Activated CD4-positive, alpha-beta memory T cell treated with anti-CD3 and anti-CD28 coated beads for 36 hours (primary cell): ENCODE data around the gene MCRS1. TPM values are rescaled to one million over a fixed set of nuclear protein-coding genes. Genes with fewer than 3 reads are reported as not detected.
"Not testable (repeated sequence)": the region's sequence is repeated elsewhere in the genome, so short reads cannot be mapped to it uniquely, and the experiment has no call there.

Experiments used
- CTCF ChIA-PET: fragments of 350-600 bp; sonication (Branson Sonifier 250); formaldehyde crosslinking; loops from one replicate; lab custom pipeline; 2021; ENCODE audit warnings: antibody characterized with exemption, inconsistent platforms; lab: Charles Lee
- POLR2A ChIA-PET: fragments of 350-600 bp; sonication (Branson Sonifier 250); formaldehyde crosslinking; loops from one replicate; lab custom pipeline; 2021; ENCODE audit warnings: antibody characterized with exemption; lab: Charles Lee
- DNase-seq: peaks from one replicate; pipeline ENCODE4 v3.0.0-alpha.2; 2020
- H3K27ac Mint-ChIP-seq: one replicate; pipeline ENCODE4 v1.8.0; 2021; ENCODE audit warnings: mixed read lengths
- H3K27me3 Mint-ChIP-seq: one replicate; pipeline ENCODE4 v1.8.0; 2021; ENCODE audit warnings: mixed read lengths
- H3K36me3 Mint-ChIP-seq: one replicate; pipeline ENCODE4 v1.8.0; 2021; ENCODE audit warnings: mixed read lengths
- H3K4me1 Mint-ChIP-seq: one replicate; pipeline ENCODE4 v1.8.0; 2021; ENCODE audit warnings: low read depth, mixed read lengths
- H3K4me3 Mint-ChIP-seq: one replicate; pipeline ENCODE4 v1.8.0; 2021; ENCODE audit warnings: mild to moderate bottlenecking, mixed read lengths
- H3K9me3 Mint-ChIP-seq: one replicate; pipeline ENCODE4 v1.8.0; 2021; ENCODE audit warnings: mixed read lengths
- intact Hi-C: fragments of 100-400 bp; cut with micrococcal nuclease; formaldehyde crosslinking; loops from one replicate; pipeline ENCODE4 v1.15.1; 2023
- total RNA-seq, 2 experiments: library from RNA; stranded (reverse); gene quantifications; one replicate each; pipeline ENCODE4 v1.2.3, GENCODE V29; 2021

MCRS1 gene
- total RNA-seq, 2 experiments from 2014 or later = 52.3 to 56.8 TPM

- H3K4me1 Mint-ChIP-seq = peaks cover 6% of the 10 kb centered on the region
- CTCF ChIA-PET = interaction anchor here (0.6 to 1.6 kb wide), 2 partner anchors 177 to 472 kb away, joined by 3 to 6 read pairs; no protein-coding TSS in a partner anchor
- no peak overlapping the region for H3K27ac Mint-ChIP-seq
- POLR2A ChIA-PET = interaction anchor here (1.2 kb wide), 1 partner anchor 169 kb away, joined by 4 read pairs; the partner anchor contains the start of gene SPATS2
- no peaks in the 10 kb centered on the region for H3K9me3 Mint-ChIP-seq
- no peak overlapping the region for H3K4me3 Mint-ChIP-seq
- DNase-seq = no peak
- peaks cover 15% of the 10 kb centered on the region for H3K27me3 Mint-ChIP-seq
- H3K36me3 Mint-ChIP-seq = no peaks in the 10 kb centered on the region
- intact Hi-C loops = no loop called here
These were observed 31.9 kb downstream of the MCRS1 start for GRCh38 chr12:49535921-49536525.

GRCh38 chr12:49534731-49535278 lies 33.1 kb downstream of the MCRS1 start:
- Mint-ChIP-seq H3K4me1 (peaks cover 6% of the 10 kb centered on the region), H3K36me3 (no peaks in the 10 kb centered on the region), H3K4me3 (no peak overlapping the region), H3K27me3 (peaks cover 12% of the 10 kb centered on the region), H3K27ac (no peak overlapping the region), H3K9me3 (no peaks in the 10 kb centered on the region)
- no peak for DNase-seq
- POLR2A ChIA-PET = interaction anchor here (1.2 kb wide), 1 partner anchor 167 kb away, joined by 4 read pairs; the partner anchor contains the start of gene SPATS2
- CTCF ChIA-PET = interaction anchor here (1.3 kb wide), 1 partner anchor 447 kb away, joined by 4 read pairs; no protein-coding TSS in a partner anchor
- intact Hi-C loops = no loop called here

- H3K9me3 Mint-ChIP-seq, H3K36me3 Mint-ChIP-seq, H3K4me3 Mint-ChIP-seq, intact Hi-C loops, H3K27me3 Mint-ChIP-seq, H3K4me1 Mint-ChIP-seq, DNase-seq, POLR2A ChIA-PET, H3K27ac Mint-ChIP-seq: not testable (repeated sequence)
- CTCF ChIA-PET = interaction anchor here (1.3 kb wide), 1 partner anchor 446 kb away, joined by 4 read pairs; no protein-coding TSS in a partner anchor
These were observed 33.8 kb downstream of the MCRS1 start for GRCh38 chr12:49534122-49534521.

- peaks cover 2% of the 10 kb centered on the region for H3K4me1 Mint-ChIP-seq
- H3K9me3 Mint-ChIP-seq = no peaks in the 10 kb centered on the region
- no peak for DNase-seq
- H3K27me3 Mint-ChIP-seq = peaks cover 7% of the 10 kb centered on the region
- POLR2A ChIA-PET = no interaction called here
- H3K4me3 Mint-ChIP-seq = no peak overlapping the region
- intact Hi-C loops = no loop called here
- CTCF ChIA-PET = interaction anchor here (1.3 kb wide), 1 partner anchor 445 kb away, joined by 4 read pairs; no protein-coding TSS in a partner anchor
- no peaks in the 10 kb centered on the region for H3K36me3 Mint-ChIP-seq
- H3K27ac Mint-ChIP-seq = no peak overlapping the region
These were observed 34.6 kb downstream of the MCRS1 start for GRCh38 chr12:49533331-49533730.

GRCh38 chr12:49531745-49532144 lies 36.2 kb downstream of the MCRS1 start:
- Mint-ChIP-seq H3K27me3 (peaks cover under 1% of the 10 kb centered on the region), H3K4me3 (no peak overlapping the region), H3K9me3 (no peaks in the 10 kb centered on the region), H3K36me3 (no peaks in the 10 kb centered on the region), H3K27ac (no peak overlapping the region), H3K4me1 (no peaks in the 10 kb centered on the region)
- intact Hi-C loops = no loop called here
- no peak for DNase-seq
- CTCF ChIA-PET = interaction anchor here (0.6 to 1.3 kb wide), 2 partner anchors 37 to 173 kb away, joined by 3 to 4 read pairs; no protein-coding TSS in a partner anchor
- POLR2A ChIA-PET = no interaction called here

- H3K27me3 Mint-ChIP-seq = no peaks in the 10 kb centered on the region
- no peaks in the 10 kb centered on the region for H3K9me3 Mint-ChIP-seq
- intact Hi-C loops = no loop called here
- H3K4me1 Mint-ChIP-seq = no peaks in the 10 kb centered on the region
- H3K4me3 Mint-ChIP-seq = no peak overlapping the region
- POLR2A ChIA-PET = no interaction called here
- no peak for DNase-seq
- CTCF ChIA-PET = interaction anchor here (0.6 to 0.7 kb wide), 2 partner anchors 68 to 177 kb away, joined by 3 read pairs; no protein-coding TSS in a partner anchor
- peaks cover 4% of the 10 kb centered on the region for H3K36me3 Mint-ChIP-seq
- H3K27ac Mint-ChIP-seq = no peak overlapping the region
These were observed 38.5 kb downstream of the MCRS1 start for GRCh38 chr12:49529414-49529813.

GRCh38 chr12:49527361-49528130 lies 40.4 kb downstream of the MCRS1 start:
- Mint-ChIP-seq H3K27me3 (no peaks in the 10 kb centered on the region), H3K36me3 (peaks cover 4% of the 10 kb centered on the region), H3K4me3 (no peak overlapping the region), H3K27ac (no peak overlapping the region), H3K9me3 (no peaks in the 10 kb centered on the region), H3K4me1 (no peaks in the 10 kb centered on the region)
- ChIA-PET CTCF (interaction anchor here (1.1 to 1.3 kb wide), 2 partner anchors 13 to 35 kb away, joined by 3 to 4 read pairs; no protein-coding TSS in a partner anchor), POLR2A (no interaction called here)
- intact Hi-C loops = no loop called here
- DNase-seq = no peak

GRCh38 chr12:49525942-49526341 lies 42.0 kb downstream of the MCRS1 start:
- Mint-ChIP-seq H3K27ac (no peak overlapping the region), H3K27me3 (no peaks in the 10 kb centered on the region), H3K36me3 (peaks cover 4% of the 10 kb centered on the region), H3K9me3 (no peaks in the 10 kb centered on the region), H3K4me1 (no peaks in the 10 kb centered on the region), H3K4me3 (no peak overlapping the region)
- POLR2A ChIA-PET = no interaction called here
- intact Hi-C loops = no loop called here
- CTCF ChIA-PET = interaction anchor here (0.6 to 2.5 kb wide), 4 partner anchors 12 to 287 kb away, joined by 3 to 9 read pairs (median 4); no protein-coding TSS in a partner anchor
- no peak for DNase-seq

- no peak overlapping the region for H3K4me3 Mint-ChIP-seq
- H3K9me3 Mint-ChIP-seq = no peaks in the 10 kb centered on the region
- CTCF ChIA-PET = interaction anchor here (0.6 to 2.5 kb wide), 4 partner anchors 13 to 236 kb away, joined by 3 to 9 read pairs (median 4); no protein-coding TSS in a partner anchor
- peaks cover 4% of the 10 kb centered on the region for H3K36me3 Mint-ChIP-seq
- POLR2A ChIA-PET = no interaction called here
- no peak for DNase-seq
- no peak overlapping the region for H3K27ac Mint-ChIP-seq
- no peaks in the 10 kb centered on the region for H3K4me1 Mint-ChIP-seq
- intact Hi-C loops = no loop called here
- H3K27me3 Mint-ChIP-seq = no peaks in the 10 kb centered on the region
These were observed 43.1 kb downstream of the MCRS1 start for GRCh38 chr12:49524660-49525324.

- no peak overlapping the region for H3K27ac Mint-ChIP-seq
- POLR2A ChIA-PET = no interaction called here
These were observed 46.6 kb downstream of the MCRS1 start for GRCh38 chr12:49521389-49521788.

GRCh38 chr12:49519574-49519936 lies 48.4 kb downstream of the MCRS1 start:
- intact Hi-C loops = no loop called here
- no peaks in the 10 kb centered on the region for H3K9me3 Mint-ChIP-seq
- no peak overlapping the region for H3K4me3 Mint-ChIP-seq
- H3K27ac Mint-ChIP-seq = no peak overlapping the region
- no peaks in the 10 kb centered on the region for H3K36me3 Mint-ChIP-seq
- no peaks in the 10 kb centered on the region for H3K27me3 Mint-ChIP-seq
- ChIA-PET CTCF (interaction anchor here (0.7 to 14.9 kb wide), 5 partner anchors 9 to 188 kb away, joined by 3 to 428 read pairs (median 3); partner anchors contain the start of genes PRPF40B and SPATS2), POLR2A (no interaction called here)
- DNase-seq = no peak
- H3K4me1 Mint-ChIP-seq = peaks cover 6% of the 10 kb centered on the region

More at GRCh38 chr12:49521389-49521788, 46.6 kb downstream of the MCRS1 start:
- intact Hi-C loops = no loop called here
- no peaks in the 10 kb centered on the region for H3K9me3 Mint-ChIP-seq
- DNase-seq = no peak
- H3K36me3 Mint-ChIP-seq = peaks cover 4% of the 10 kb centered on the region
- CTCF ChIA-PET = interaction anchor here (1.0 kb wide), 1 partner anchor 179 kb away, joined by 4 read pairs; no protein-coding TSS in a partner anchor
- no peaks in the 10 kb centered on the region for H3K27me3 Mint-ChIP-seq
- no peak overlapping the region for H3K4me3 Mint-ChIP-seq
- peaks cover 6% of the 10 kb centered on the region for H3K4me1 Mint-ChIP-seq
